HEK293T (cell line): ENCODE data around the gene PGBD4.

Experiments used
- SP1 ChIP-seq: fragments of 450-650 bp; IDR thresholded peaks from 2 replicates; pipeline ENCODE4 v1.6.1; 2017
- TF ChIP-seq, protein P1 (sequence below): fragments of 450-650 bp; IDR thresholded peaks from 2 replicates; pipeline ENCODE4 v1.6.1; 2016

GRCh38 chr15:34109797-34110663 lies 8.1 kb downstream of the PGBD4 start:
- no peak for TF ChIP-seq SP1
- TF ChIP-seq, protein P1, sequence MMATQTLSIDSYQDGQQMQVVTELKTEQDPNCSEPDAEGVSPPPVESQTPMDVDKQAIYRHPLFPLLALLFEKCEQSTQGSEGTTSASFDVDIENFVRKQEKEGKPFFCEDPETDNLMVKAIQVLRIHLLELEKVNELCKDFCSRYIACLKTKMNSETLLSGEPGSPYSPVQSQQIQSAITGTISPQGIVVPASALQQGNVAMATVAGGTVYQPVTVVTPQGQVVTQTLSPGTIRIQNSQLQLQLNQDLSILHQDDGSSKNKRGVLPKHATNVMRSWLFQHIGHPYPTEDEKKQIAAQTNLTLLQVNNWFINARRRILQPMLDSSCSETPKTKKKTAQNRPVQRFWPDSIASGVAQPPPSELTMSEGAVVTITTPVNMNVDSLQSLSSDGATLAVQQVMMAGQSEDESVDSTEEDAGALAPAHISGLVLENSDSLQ = no peak
